ENCODE measurements around the gene PADI2. TPM values are rescaled to one million over a fixed set of nuclear protein-coding genes. Genes with fewer than 3 reads are reported as not detected.

PADI2 gene
- total RNA-seq, 4 donors from 2014 or later = 2.4 to 12.2 (median 6.3) TPM

DNA sequence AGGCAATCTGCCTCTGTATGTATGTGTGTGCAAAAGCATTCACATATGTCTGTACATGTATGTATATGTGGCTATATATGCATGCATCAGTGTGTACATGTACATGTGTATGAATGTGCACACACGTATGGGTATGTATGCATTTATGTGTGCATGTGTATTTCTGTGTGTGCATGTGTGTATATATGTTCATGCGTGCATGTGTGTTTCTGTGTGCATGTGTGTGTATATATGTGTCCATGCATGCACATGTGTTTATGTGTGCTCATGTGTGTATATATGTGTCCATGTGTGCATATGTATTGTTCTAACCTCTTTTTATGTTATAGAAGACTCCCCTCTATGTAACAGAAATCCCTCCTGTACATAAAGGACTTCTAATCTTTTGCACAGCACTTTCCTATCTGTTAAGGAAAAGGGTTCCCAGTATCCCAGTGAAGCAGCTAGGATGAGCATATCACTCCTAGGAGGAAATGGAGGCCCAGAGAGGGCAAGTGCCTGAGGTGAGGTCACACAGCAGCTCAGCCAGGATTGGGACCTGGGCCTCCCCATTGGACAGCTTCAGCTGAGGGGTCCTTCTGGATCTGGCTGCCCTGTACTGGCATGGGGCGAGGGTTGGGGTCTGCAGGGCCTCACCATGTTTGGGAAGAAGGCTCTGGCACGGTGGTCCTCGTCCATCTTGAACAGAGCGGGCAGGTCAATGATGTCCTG, 49.6 kb downstream of the PADI2 start:
- peaks cover 0 to 2% of the 10 kb centered on the region in 2 donors for H3K27me3 ChIP-seq
- 93 to 96% methylated on average over 6 of the region's 6 CpGs for WGBS, 2 donors
- no peaks in the 10 kb centered on the region for H3K36me3 ChIP-seq
- no peak overlapping the region for H3K4me3 ChIP-seq
- peaks cover 0 to 9% (median 0%) of the 10 kb centered on the region in 4 donors for H3K9me3 ChIP-seq
- no peak overlapping the region for H3K27ac ChIP-seq
- DNase-seq (ENCODE audit: low spot score in 2 of 2) = no peak
- H3K4me1 ChIP-seq = no peaks in the 10 kb centered on the region
- no peak for TF ChIP-seq POLR2A (IDR thresholded peaks at IDR 0.05)
- TF ChIP-seq, protein P1, sequence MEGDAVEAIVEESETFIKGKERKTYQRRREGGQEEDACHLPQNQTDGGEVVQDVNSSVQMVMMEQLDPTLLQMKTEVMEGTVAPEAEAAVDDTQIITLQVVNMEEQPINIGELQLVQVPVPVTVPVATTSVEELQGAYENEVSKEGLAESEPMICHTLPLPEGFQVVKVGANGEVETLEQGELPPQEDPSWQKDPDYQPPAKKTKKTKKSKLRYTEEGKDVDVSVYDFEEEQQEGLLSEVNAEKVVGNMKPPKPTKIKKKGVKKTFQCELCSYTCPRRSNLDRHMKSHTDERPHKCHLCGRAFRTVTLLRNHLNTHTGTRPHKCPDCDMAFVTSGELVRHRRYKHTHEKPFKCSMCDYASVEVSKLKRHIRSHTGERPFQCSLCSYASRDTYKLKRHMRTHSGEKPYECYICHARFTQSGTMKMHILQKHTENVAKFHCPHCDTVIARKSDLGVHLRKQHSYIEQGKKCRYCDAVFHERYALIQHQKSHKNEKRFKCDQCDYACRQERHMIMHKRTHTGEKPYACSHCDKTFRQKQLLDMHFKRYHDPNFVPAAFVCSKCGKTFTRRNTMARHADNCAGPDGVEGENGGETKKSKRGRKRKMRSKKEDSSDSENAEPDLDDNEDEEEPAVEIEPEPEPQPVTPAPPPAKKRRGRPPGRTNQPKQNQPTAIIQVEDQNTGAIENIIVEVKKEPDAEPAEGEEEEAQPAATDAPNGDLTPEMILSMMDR (IDR thresholded peaks at IDR 0.05) = no peak
- no peak for TF ChIP-seq EP300 (IDR thresholded peaks at IDR 0.05)

DNA sequence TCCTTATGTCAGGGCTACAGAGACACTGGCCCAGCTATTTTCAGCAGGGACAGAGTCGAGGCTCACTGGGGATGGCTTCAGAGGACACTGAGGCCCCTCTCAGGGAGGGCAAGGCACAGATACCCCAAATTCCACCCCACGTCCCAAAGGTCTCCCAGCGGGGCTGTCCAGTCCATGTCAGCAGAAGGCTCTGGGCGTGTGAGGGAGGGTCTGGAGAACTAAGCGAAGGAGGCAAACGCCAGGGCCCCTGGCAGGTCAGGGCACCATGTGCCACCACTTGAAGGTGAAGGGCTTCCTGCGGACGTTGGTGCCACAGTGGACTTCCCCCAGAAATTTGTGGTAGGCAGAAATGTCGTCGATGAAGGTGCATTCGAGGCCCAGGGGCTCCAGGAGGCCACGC, 50.5 kb downstream of the PADI2 start:
- H3K27ac ChIP-seq = no peak overlapping the region
- peaks cover 0 to 2% of the 10 kb centered on the region in 2 donors for H3K27me3 ChIP-seq
- DNase-seq (ENCODE audit: low spot score in 2 of 2) = no peak
- WGBS, 2 donors = 77 to 80% methylated on average over 12 of the region's 12 CpGs
- H3K36me3 ChIP-seq = no peaks in the 10 kb centered on the region
- TF ChIP-seq POLR2A (IDR thresholded peaks at IDR 0.05) (no peak), EP300 (IDR thresholded peaks at IDR 0.05) (no peak)
- TF ChIP-seq, protein P1 (IDR thresholded peaks at IDR 0.05) = no peak
- peaks cover 0 to 9% (median 0%) of the 10 kb centered on the region in 4 donors for H3K9me3 ChIP-seq
- H3K4me1 ChIP-seq = no peaks in the 10 kb centered on the region
- no peak overlapping the region for H3K4me3 ChIP-seq

DNA sequence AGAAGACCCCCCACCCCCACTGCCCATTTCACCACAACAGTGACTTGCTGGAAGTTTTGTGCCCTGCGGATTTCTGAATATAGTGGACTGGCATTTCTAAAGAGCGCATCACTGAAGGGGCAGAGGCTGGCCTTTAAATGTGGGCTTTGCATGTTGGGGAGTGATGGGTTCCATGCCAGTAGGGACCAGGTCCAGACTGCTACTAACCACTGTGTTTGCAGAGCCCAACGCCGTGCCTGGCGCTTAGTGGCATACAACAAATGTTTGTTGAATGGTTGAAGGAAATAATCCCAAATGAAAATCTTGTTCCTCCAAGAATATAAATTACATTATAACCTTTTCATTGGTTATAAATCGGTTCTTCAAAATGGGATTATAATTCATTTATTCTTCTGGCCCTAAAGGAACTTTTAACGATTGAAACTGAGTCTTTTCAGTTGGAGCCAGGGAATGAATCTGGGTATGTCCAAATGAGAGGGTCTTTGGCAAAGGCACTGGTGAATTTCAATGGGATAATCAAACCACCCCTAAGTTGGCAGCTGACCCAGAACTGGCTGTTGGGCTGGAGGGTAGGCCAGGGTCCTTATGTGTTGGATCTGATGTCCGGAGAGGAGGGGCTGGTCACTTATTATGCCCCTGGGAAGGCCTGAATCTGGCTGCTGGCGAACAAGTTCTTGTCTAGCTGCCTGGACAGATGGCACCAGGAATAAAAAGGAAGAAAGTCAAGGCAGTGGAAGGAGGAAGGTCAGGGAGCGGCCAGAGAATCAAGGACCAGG, 51.6 kb downstream of the PADI2 start:
- 71 to 80% methylated on average over 10 of the region's 10 CpGs for WGBS, 2 donors
- Histone ChIP-seq H3K4me3 (no peak overlapping the region), H3K36me3 (no peaks in the 10 kb centered on the region), H3K9me3 (peaks cover 0 to 9% (median 0%) of the 10 kb centered on the region in 4 donors), H3K27me3 (peaks cover 0 to 2% of the 10 kb centered on the region in 2 donors), H3K27ac (no peak overlapping the region), H3K4me1 (no peaks in the 10 kb centered on the region)
- no peak for DNase-seq (ENCODE audit: low spot score in 2 of 2)
- TF ChIP-seq, protein P1 (IDR thresholded peaks at IDR 0.05) = no peak
- TF ChIP-seq POLR2A (IDR thresholded peaks at IDR 0.05) = no peak
- TF ChIP-seq EP300 (IDR thresholded peaks at IDR 0.05) = no peak

DNA sequence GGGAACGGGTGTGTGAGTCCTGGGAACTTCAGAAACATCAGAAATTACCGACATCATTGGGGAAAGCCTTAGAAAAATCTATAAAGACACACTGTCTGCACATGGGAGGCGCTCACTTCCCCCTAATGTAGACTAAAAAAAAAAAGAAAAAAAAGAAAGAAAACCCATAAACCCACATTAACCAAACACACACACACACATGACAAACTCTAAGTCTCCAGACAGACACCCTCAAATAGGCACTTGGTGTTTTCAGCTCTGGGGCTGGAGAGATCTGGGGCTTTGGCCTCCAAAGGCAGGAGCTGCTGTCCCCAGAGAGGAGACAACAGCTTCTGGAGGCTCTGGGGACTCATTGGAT, 52.2 kb downstream of the PADI2 start:
- no peaks in the 10 kb centered on the region for H3K36me3 ChIP-seq
- H3K27ac ChIP-seq = no peak overlapping the region
- no peaks in the 10 kb centered on the region for H3K4me1 ChIP-seq
- TF ChIP-seq EP300 (IDR thresholded peaks at IDR 0.05) (no peak), POLR2A (IDR thresholded peaks at IDR 0.05) (no peak)
- TF ChIP-seq, protein P1 (IDR thresholded peaks at IDR 0.05) = no peak
- no peak for DNase-seq (ENCODE audit: low spot score in 2 of 2)
- 75 to 87% methylated on average over 3 of the region's 3 CpGs for WGBS, 2 donors
- no peak overlapping the region for H3K4me3 ChIP-seq
- H3K27me3 ChIP-seq = peaks cover 0 to 2% of the 10 kb centered on the region in 2 donors
- H3K9me3 ChIP-seq = peaks cover 0 to 9% (median 0%) of the 10 kb centered on the region in 4 donors

Measured in tibial nerve (tissue), 4 donors.